Adrenal gland (tissue), 12 donors: Measurements from ENCODE around the gene LRRC3B. TPM values are rescaled to one million over a fixed set of nuclear protein-coding genes. Genes with fewer than 3 reads are reported as not detected.

Source experiments
- DNase-seq, 7 donors: peaks; one replicate each; pipeline ENCODE4 v3.0.0-alpha.2; 2019 to 2020
- H3K27ac ChIP-seq, 5 donors: fragments of 200-600 bp; sonication (generic) in 4 of 5; 1 replicate in 3 of 5; 2 replicates in 2 of 5; pipeline versions ENCODE4 v1.5.1 to v1.8.0; 2016 to 2020; ENCODE audit warnings: mild to moderate bottlenecking in 1 of 5
- H3K27me3 ChIP-seq: fragments of 200-600 bp; 2 replicates; pipeline ENCODE4 v1.8.0; 2021
- H3K36me3 ChIP-seq, 2 donors: fragments of 200-600 bp; replicated peaks in 1 of 2; 1 replicate in 1 of 2; 2 replicates in 1 of 2; pipeline versions ENCODE4 v1.5.1 to v1.8.0; 2018 to 2022
- H3K4me1 ChIP-seq, 2 donors: fragments of 200-600 bp; replicated peaks in 1 of 2; 1 replicate in 1 of 2; 2 replicates in 1 of 2; pipeline versions ENCODE4 v1.5.1 to v1.8.0; 2018 to 2021
- H3K4me3 ChIP-seq, 4 donors: fragments of 200-600 bp; sonication (generic) in 3 of 4; one replicate each; pipeline ENCODE4 v1.5.1; 2016 to 2018
- H3K9me3 ChIP-seq, 3 donors: fragments of 200-600 bp; sonication (generic) in 1 of 3; replicated peaks in 1 of 3; 1 replicate in 2 of 3; 2 replicates in 1 of 3; pipeline versions ENCODE4 v1.5.1 to v1.8.0; 2016 to 2021
- POLR2A ChIP-seq, 2 donors: fragments of 450-650 bp; IDR thresholded peaks; one replicate each; pipeline ENCODE4 v1.6.1; 2017; ENCODE audit warnings: antibody characterized with exemption in 2 of 2, mild to moderate bottlenecking in 2 of 2, moderate library complexity in 1 of 2
- WGBS, 4 donors: extraction: QIAGEN DNeasy Blood & Tissue Kit in 2 of 4; methylation state at CpG; one replicate each; pipeline versions ENCODE4 v1.1.5 to v1.1.7; 2013 to 2017; 5-methylcytosine and 5-hydroxymethylcytosine counted together
- intact Hi-C, 2 donors: fragments of 100-400 bp; cut with DNase I; formaldehyde crosslinking; loops; one replicate each; pipeline versions ENCODE4 v1.14.1 to v1.15.0; 2022 to 2023
- polyA plus RNA-seq, 3 donors: library from polyadenylated mRNA; stranded (reverse); fragments of 200-250 nt in 2 of 3; fragments of 350-450 nt in 1 of 3; fragmentation: Illumina TruSeq in 1 of 3; extraction: RNeasy Lipid Tissue Mini Kit (QIAGEN cat#74804) in 1 of 3; gene quantifications; one replicate each; pipeline ENCODE4 v1.2.3, GENCODE V29; 2013 to 2014
- total RNA-seq, 9 donors: library from RNA; depleted of rRNA in 4 of 9; stranded (reverse); fragments of >200 nt in 4 of 9; fragments of 120-200 nt in 1 of 9; fragmentation: NEBNext Ultra II Directional in 1 of 9; extraction: Animal tissue kit (Norgen Biotek cat#: 25700) in 1 of 9; gene quantifications; one replicate each; pipeline versions ENCODE4 v1.1.0 to v1.2.4, GENCODE V29; 2013 to 2023
- TF ChIP-seq, protein P1 (sequence below), 6 experiments: fragments of 450-650 bp in 4 of 6; fragments of 200-600 bp in 2 of 6; sonication (generic) in 1 of 6; IDR thresholded peaks; 1 replicate in 5 of 6; 2 replicates in 1 of 6; pipeline versions ENCODE4 v1.5.1 to v1.8.0; 2016 to 2021; ENCODE audit warnings: antibody characterized with exemption in 6 of 6, mild to moderate bottlenecking in 2 of 6, moderate library complexity in 1 of 6
- donor health status: healthy with polysubstance abuse.
- donor health status: Bipolar disorder and iron deficiency.
- donor health status: DM: yes; HTN: yes; CAD: no.
- donor health status: DM: no; HTN: no; CAD: no.
- donor health status: DM: no; HTN: no; CAD: no.
- donor health status: DM: yes; HTN: yes; CAD: no.

LRRC3B gene
- total and polyA plus RNA-seq, 12 donors, result 0.07 to 0.28 (median 0.13) TPM; not detected in 9

DNA sequence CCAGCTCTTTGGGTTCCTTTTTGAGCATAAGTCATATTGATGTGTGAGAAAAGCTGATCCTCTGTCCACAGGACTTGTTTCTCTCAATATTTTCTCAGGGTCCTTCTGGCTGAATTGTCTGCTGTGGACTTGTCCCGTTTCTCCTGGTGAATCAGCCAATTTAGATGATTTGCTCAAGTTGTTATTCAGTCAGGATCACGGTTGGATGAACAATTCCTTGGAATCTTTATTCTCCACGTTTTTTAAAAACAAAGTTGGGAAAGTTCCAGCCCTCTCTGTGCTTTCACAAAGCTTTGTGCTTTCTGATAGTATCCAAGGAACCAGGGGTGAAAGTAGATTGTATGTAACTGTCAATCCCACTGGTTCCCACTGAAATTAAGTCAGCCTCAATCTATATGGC is 61.3 kb downstream of the LRRC3B start:
- H3K36me3 ChIP-seq, result no peaks in the 10 kb centered on the region
- WGBS, 4 donors, result 53 to 65% (median 61%) methylated on average over 3 of the region's 3 CpGs

DNA sequence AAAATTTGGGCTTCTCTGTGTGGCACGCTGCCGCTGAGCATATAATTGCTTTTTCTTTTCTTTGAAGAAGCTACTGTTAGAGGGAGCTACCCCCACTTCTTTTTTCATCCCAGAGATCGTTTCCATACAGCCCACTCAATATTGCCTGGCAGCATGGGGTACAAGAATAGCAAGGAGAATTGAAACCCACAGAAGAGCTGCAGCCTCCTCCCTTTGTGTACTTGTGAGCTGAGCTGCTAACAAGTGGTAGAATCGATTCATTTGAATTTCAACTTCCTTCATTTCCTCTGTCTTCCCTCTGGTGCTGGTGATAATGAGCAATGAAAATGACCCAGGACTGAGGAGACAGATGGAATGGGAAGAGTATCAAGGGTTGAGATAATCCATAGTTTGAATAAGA is 64.9 kb downstream of the LRRC3B start:
- H3K27ac ChIP-seq, result no peak overlapping the region
- H3K4me1 ChIP-seq, result no peaks in the 10 kb centered on the region
- no peak overlapping the region for H3K4me3 ChIP-seq
- intact Hi-C loops, result no loop called here
- no peaks in the 10 kb centered on the region for H3K36me3 ChIP-seq
- TF ChIP-seq POLR2A (IDR thresholded peaks at IDR 0.05), result no peak
- TF ChIP-seq, protein P1, sequence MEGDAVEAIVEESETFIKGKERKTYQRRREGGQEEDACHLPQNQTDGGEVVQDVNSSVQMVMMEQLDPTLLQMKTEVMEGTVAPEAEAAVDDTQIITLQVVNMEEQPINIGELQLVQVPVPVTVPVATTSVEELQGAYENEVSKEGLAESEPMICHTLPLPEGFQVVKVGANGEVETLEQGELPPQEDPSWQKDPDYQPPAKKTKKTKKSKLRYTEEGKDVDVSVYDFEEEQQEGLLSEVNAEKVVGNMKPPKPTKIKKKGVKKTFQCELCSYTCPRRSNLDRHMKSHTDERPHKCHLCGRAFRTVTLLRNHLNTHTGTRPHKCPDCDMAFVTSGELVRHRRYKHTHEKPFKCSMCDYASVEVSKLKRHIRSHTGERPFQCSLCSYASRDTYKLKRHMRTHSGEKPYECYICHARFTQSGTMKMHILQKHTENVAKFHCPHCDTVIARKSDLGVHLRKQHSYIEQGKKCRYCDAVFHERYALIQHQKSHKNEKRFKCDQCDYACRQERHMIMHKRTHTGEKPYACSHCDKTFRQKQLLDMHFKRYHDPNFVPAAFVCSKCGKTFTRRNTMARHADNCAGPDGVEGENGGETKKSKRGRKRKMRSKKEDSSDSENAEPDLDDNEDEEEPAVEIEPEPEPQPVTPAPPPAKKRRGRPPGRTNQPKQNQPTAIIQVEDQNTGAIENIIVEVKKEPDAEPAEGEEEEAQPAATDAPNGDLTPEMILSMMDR (IDR thresholded peaks at IDR 0.05), result no peak
- no peak for DNase-seq
- WGBS, 4 donors, result 74 to 80% (median 77%) methylated on average over 4 of the region's 4 CpGs
- H3K9me3 ChIP-seq, result no peaks in the 10 kb centered on the region
- H3K27me3 ChIP-seq, result no peaks in the 10 kb centered on the region

More for the DNA sequence above, 61.3 kb downstream of the LRRC3B start:
- no peaks in the 10 kb centered on the region for H3K9me3 ChIP-seq
- TF ChIP-seq, protein P1 (IDR thresholded peaks at IDR 0.05), result no peak
- no peak for TF ChIP-seq POLR2A (IDR thresholded peaks at IDR 0.05)
- H3K27me3 ChIP-seq, result no peaks in the 10 kb centered on the region
- no peaks in the 10 kb centered on the region for H3K4me1 ChIP-seq
- H3K4me3 ChIP-seq, result no peak overlapping the region
- intact Hi-C loops, result no loop called here
- no peak overlapping the region for H3K27ac ChIP-seq
- no peak for DNase-seq

DNA sequence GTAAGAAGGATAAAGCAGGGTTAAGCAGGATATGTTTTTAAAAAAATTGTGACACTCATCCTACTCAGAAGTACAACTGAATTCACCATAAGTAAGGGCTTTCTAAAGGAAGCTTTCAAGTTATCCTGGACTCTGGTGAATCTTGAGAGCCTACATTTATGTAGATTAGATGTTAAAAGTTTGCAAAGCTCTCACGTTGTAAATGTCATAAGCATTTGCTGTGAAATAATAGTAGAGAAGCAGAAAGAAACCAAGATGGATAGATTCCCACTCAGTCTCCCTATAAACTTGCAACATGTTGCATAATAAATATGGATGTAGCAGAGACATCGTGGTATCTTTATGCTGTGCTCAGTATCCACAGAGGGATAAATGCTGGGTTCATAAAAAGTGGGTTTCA is 77.0 kb downstream of the LRRC3B start:
- TF ChIP-seq, protein P1 (IDR thresholded peaks at IDR 0.05), result no peak
- no peak for TF ChIP-seq POLR2A (IDR thresholded peaks at IDR 0.05)

DNA sequence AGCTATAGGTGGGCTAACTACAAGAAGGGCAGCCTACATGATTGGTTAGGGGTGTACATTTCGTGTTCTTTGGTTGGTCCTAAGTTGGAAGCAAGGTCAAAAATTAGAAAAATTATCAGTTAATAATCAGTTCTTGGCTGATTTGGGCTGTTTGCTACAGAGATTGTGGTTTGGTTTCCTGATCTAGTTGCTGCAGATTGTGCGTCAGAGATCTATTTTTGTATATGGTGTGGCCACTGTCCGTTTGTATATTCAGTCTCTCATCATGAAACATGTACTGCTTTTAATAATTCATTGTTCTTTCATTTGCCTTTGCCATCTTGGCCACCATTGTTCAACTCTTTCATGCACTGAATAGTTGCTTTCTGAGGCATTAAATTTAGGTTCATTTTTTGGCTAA is 80.9 kb downstream of the LRRC3B start:
- 71 to 78% (median 72%) methylated on average over 3 of the region's 3 CpGs for WGBS, 4 donors
- Histone ChIP-seq H3K27ac (no peak overlapping the region), H3K27me3 (no peaks in the 10 kb centered on the region), H3K4me3 (no peak overlapping the region), H3K36me3 (no peaks in the 10 kb centered on the region), H3K4me1 (no peaks in the 10 kb centered on the region), H3K9me3 (no peaks in the 10 kb centered on the region)
- intact Hi-C loops, result no loop called here
- no peak for DNase-seq
- no peak for TF ChIP-seq POLR2A (IDR thresholded peaks at IDR 0.05)
- TF ChIP-seq, protein P1 (IDR thresholded peaks at IDR 0.05), result no peak

More for the DNA sequence above, 77.0 kb downstream of the LRRC3B start:
- intact Hi-C loops, result no loop called here
- Histone ChIP-seq H3K27me3 (no peaks in the 10 kb centered on the region), H3K27ac (no peak overlapping the region), H3K4me3 (no peak overlapping the region), H3K36me3 (no peaks in the 10 kb centered on the region), H3K4me1 (no peaks in the 10 kb centered on the region), H3K9me3 (no peaks in the 10 kb centered on the region)
- 52 to 75% (median 60%) methylated on average over 2 of the region's 2 CpGs for WGBS, 4 donors
- DNase-seq, result no peak
